Right atrium auricular region (tissue), 2 donors: ENCODE data around the gene SCAND1. TPM values are rescaled to one million over a fixed set of nuclear protein-coding genes. Genes with fewer than 3 reads are reported as not detected.

Source experiments
- DNase-seq: peaks from one replicate; pipeline ENCODE4 v3.0.0-alpha.2; 2019; ENCODE audit warnings: low spot score
- H3K27ac ChIP-seq, 2 donors: fragments of 200-600 bp; sonication (generic); 1 replicate in 1 of 2; 2 replicates in 1 of 2; pipeline ENCODE4 v1.5.1; 2016 to 2019
- H3K27me3 ChIP-seq, 2 donors: fragments of 200-600 bp; sonication (generic); one replicate each; pipeline versions ENCODE4 v1.5.1 to v1.6.0; 2017 to 2019
- H3K36me3 ChIP-seq: fragments of 200-600 bp; sonication (generic); one replicate; pipeline ENCODE4 v1.5.1; 2016
- H3K4me1 ChIP-seq, 2 donors: fragments of 200-600 bp; sonication (generic); one replicate each; pipeline versions ENCODE4 v1.5.1 to v1.6.0; 2017 to 2019
- H3K4me3 ChIP-seq, 2 donors: fragments of 200-600 bp; sonication (generic); 1 replicate in 1 of 2; 2 replicates in 1 of 2; pipeline ENCODE4 v1.5.1; 2017 to 2019; ENCODE audit warnings: mild to moderate bottlenecking in 1 of 2, moderate library complexity in 1 of 2
- H3K9me3 ChIP-seq, 2 donors: fragments of 200-600 bp; sonication (generic); one replicate each; pipeline ENCODE4 v1.5.1; 2019
- CTCF ChIP-seq, 2 donors: fragments of 200-600 bp; sonication (generic); IDR thresholded peaks; one replicate each; pipeline ENCODE4 v1.5.1; 2019; ENCODE audit warnings: antibody characterized with exemption in 2 of 2
- total RNA-seq, 2 donors: library from RNA; depleted of rRNA; stranded (reverse); fragments of >200 nt; gene quantifications; one replicate each; pipeline ENCODE4 v1.1.0, GENCODE V29; 2016

SCAND1 gene
- total RNA-seq, 2 donors from 2014 or later = 64.0 to 91.2 TPM

- no peaks in the 10 kb centered on the region for H3K9me3 ChIP-seq
- no peaks in the 10 kb centered on the region for H3K4me1 ChIP-seq
- H3K4me3 ChIP-seq = no peak overlapping the region
- H3K36me3 ChIP-seq = no peaks in the 10 kb centered on the region
- DNase-seq = no peak
- TF ChIP-seq CTCF (IDR thresholded peaks at IDR 0.05) = no peak
- H3K27me3 ChIP-seq = no peaks in the 10 kb centered on the region
- H3K27ac ChIP-seq = no peak overlapping the region
These were observed 27.7 kb upstream of the SCAND1 start for GRCh38 chr20:35981969-35982368.

DNA sequence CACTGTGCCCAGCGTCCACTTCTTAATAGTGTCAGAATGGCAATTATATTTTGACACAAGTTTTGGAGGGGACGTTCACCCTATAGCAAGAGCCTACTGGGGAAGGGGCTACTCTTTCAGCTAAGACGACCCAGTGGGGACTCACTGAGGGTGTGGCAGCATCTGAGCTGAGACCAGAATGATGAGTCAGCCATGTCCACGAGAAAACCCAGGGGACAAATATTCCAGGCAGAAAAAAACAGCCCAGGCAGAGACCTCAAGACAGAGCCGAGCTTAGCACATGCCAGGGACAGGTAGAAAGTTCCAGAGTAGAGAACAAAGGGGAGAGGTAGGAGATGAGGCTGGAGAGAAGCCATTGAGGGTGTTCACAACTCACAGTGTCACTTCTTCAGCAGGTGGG, 25.2 kb upstream of the SCAND1 start:
- Histone ChIP-seq H3K4me1 (no peaks in the 10 kb centered on the region), H3K9me3 (no peaks in the 10 kb centered on the region), H3K4me3 (no peak overlapping the region), H3K27ac (no peak overlapping the region), H3K36me3 (no peaks in the 10 kb centered on the region), H3K27me3 (no peaks in the 10 kb centered on the region)
- TF ChIP-seq CTCF (IDR thresholded peaks at IDR 0.05) = no peak
- no peak for DNase-seq

DNA sequence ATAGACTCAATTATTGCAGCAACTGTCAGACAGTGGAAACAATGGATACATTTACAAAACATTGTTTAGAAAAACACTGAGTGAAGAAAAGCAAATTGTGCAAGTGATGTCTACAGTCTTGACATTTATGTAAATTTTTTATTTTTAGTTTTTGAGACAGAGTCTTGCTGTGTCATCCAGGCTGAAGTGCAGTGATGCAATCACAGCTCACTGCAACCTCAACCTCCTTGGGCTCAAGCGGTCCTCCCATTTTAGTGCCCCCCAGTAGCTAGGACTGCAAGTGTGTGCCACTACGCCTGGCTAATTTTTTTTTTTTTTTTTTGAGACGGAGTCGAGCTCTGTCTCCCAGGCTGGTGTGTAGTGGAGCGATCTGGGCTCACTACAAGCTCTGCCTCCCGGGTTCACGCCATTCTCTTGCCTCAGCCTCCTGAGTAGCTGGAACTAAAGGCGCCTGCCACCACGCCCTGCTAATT, 23.8 kb upstream of the SCAND1 start:
- Histone ChIP-seq H3K36me3 (no peaks in the 10 kb centered on the region), H3K4me1 (no peaks in the 10 kb centered on the region), H3K27ac (no peak overlapping the region), H3K4me3 (no peak overlapping the region), H3K9me3 (no peaks in the 10 kb centered on the region), H3K27me3 (no peaks in the 10 kb centered on the region)
- DNase-seq = no peak
- no peak for TF ChIP-seq CTCF (IDR thresholded peaks at IDR 0.05)

DNA sequence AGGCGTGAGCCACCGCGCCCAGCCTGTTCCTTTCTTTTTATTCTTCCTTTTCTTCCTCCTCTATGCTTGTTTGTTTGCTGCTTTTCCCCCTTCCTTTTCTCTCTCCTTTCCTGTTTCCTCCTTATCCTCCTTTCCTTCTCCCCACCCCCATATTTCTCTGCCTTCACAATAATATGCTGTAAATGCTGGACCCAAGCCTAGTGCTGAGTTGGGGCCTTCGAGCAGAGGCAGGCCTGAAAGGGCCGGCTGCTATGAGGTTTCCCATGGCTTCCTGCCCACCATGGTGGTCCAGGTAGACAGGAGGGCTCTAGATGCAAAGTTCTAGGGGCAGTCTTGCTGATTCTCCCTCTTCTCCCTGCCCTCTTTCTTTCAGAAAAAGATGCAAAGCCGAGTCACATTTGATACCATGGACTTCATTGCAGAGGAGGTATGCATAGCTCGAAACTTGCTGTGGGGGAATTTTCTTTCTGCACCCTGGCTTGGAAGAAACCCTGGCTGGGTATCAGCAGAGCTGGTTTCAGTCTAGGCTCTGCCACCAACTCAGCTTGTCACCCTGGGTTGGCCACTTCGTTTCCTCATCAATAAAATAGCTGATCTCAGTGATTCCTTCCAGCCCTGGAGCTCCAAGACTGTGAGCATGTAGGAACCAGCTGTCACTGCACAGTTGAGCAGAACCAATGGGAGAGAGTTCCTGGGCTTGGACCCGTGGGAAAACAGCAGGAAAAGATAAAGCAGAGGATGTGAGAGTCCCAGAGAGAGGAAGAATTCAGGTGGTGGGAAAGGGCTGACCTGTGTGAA, 21.5 kb upstream of the SCAND1 start:
- Histone ChIP-seq H3K27ac (no peak overlapping the region), H3K4me3 (no peak overlapping the region), H3K27me3 (no peaks in the 10 kb centered on the region)

DNA sequence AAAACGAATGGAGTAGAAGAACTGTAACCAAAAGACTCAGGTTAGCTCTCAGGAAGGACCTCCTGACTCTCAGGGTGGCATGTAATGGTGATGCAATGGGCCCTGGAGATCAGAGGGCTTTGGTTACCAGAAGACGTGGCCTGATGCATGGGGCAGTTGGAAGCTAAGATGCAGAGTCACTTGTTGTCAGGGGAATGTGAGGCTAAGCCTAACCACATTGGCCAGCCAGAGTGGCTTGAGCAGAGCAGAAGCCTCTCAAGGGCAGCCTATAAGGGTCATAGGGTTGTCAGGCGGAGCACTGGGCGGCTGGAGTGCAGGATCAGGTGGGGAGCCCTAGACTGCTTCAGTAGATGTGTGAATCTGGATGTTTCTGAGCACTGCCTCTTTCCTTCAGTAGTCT, 20.0 kb upstream of the SCAND1 start:
- no peaks in the 10 kb centered on the region for H3K36me3 ChIP-seq
- no peak overlapping the region for H3K4me3 ChIP-seq
- no peak overlapping the region for H3K27ac ChIP-seq
- TF ChIP-seq CTCF (IDR thresholded peaks at IDR 0.05) = no peak
- DNase-seq = no peak
- no peaks in the 10 kb centered on the region for H3K4me1 ChIP-seq
- H3K27me3 ChIP-seq = no peaks in the 10 kb centered on the region
- no peaks in the 10 kb centered on the region for H3K9me3 ChIP-seq

More for the DNA sequence above, 21.5 kb upstream of the SCAND1 start:
- no peak for DNase-seq
- no peak for TF ChIP-seq CTCF (IDR thresholded peaks at IDR 0.05)
- Histone ChIP-seq H3K36me3 (no peaks in the 10 kb centered on the region), H3K4me1 (no peaks in the 10 kb centered on the region), H3K9me3 (no peaks in the 10 kb centered on the region)

DNA sequence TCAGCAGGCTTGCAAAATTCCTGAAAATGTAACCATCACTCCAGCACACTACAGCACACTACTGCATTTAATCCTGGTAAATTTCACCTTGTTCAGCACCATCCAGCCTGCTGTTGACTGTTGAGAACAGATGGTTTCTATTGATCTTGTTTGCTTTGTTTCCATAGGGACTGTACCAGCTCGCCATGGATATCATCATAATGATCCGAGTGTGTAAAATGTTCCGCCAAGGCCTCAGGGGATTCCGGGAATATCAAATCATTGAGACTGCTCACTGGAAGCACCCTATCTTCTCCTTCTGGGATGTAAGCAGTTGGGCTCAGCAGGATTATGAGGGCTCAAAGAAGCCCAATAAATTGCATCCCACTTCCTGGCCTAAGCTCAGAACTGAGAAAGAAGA, 18.2 kb upstream of the SCAND1 start:
- no peaks in the 10 kb centered on the region for H3K9me3 ChIP-seq
- H3K36me3 ChIP-seq = no peaks in the 10 kb centered on the region
- no peak for TF ChIP-seq CTCF (IDR thresholded peaks at IDR 0.05)
- no peaks in the 10 kb centered on the region for H3K27me3 ChIP-seq
- no peak for DNase-seq
- no peak overlapping the region for H3K27ac ChIP-seq
- no peaks in the 10 kb centered on the region for H3K4me1 ChIP-seq
- H3K4me3 ChIP-seq = no peak overlapping the region
